Measurements from ENCODE around the gene TRIM72. TPM values are rescaled to one million over a fixed set of nuclear protein-coding genes. Genes with fewer than 3 reads are reported as not detected.

The TRIM72 gene
- total RNA-seq, 1 experiment from 2014 or later: 0.16 TPM

DNA sequence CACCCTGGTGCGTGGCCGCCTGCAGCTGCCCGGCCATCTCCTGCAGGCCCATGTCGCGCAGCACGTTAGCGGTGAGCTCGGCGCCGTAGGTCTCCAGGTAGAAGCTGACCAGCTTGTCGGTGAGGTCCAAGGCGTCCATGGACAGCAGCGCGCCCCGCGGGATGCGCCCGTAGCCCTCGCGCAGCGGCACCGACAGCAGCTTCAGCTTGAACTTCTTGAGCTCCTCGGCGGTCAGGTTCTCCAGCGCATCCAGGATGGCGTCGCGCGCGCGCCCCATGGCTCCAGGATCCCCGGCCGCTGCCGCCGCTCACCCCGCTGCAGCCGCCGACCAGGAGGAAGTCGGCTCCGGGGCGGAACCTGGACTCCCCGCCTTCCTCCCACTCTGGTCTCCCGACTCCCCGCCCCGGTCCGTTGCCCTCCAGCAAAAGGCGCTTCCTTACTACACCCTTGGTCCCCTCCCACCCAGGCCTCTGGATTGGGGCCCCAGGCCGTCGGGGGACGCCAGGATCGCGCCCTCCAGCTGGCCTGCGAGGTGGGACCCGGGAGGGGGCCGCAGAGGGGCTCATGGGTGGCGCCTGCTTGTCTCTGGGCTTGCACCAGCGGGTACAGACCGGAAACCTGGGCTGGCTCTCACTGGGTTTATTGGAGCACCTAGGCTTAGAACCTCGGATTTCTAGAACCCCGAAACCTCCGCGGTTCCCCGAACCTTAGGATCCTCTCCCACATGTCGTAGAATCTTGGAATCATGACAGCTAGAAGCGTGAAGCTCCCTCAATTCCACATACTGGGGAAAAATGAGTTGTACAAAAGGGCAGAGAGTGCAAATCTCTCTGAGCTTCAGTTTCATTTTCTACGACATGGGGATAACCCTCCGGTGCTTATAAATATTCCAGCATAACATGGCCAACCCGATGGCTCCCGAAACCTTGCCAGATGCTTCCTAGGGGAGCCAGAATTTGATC is 11.2 kb upstream of the TRIM72 start, which contains the start of gene PYCARD:
Gene PYCARD (minus strand): TSS at position 347 of the 962 bp plus-strand sequence. CDS start 70 bp downstream, at position 277.
- in situ Hi-C loops (cut with HindIII; ENCODE audit: low pct_unique_long_range_greater_than_20kb, low sequenced_read_pairs): no loop called here
- DNase-seq (ENCODE audit: low read depth, low spot score): no peak

DNA sequence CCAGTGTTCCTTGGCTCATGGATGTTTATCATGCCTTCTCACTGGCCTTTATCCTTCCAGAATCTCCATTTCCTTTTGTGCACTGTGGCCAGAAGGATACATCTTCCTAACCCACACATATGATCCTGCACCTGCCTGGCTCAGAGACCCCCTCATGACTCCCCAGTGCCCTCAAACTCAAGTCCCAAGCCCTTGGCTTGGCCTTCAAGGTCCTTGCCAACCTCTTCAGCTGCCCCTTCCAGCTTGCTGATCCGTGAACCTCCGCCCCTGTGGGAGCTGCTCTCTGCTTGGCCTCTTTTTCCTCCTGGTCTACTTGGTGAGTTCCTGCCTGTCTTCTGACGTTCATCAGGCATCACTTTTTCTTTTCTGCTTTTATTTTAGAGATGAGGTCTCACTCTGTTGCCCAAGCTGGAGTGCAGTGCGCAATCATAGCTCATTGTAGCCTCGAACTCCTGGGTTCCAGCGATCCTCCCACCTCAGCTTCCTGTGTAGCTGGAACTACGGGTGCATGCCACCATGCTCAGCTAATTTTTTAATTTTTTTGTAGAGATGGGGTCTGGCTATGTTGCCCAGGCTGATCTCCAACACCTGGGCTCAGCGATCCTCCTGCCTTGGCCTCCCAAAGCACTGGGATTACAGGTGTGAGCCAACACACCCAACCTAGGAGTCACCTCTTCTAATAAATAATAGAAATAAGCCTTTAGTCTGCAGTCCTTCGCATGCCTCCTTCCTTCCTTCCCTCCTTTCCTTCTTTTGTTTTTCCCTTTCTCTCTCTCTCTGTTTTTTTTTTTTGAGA is 8.8 kb upstream of the TRIM72 start:
- in situ Hi-C loops (cut with HindIII; ENCODE audit: low pct_unique_long_range_greater_than_20kb, low sequenced_read_pairs): no loop called here

DNA sequence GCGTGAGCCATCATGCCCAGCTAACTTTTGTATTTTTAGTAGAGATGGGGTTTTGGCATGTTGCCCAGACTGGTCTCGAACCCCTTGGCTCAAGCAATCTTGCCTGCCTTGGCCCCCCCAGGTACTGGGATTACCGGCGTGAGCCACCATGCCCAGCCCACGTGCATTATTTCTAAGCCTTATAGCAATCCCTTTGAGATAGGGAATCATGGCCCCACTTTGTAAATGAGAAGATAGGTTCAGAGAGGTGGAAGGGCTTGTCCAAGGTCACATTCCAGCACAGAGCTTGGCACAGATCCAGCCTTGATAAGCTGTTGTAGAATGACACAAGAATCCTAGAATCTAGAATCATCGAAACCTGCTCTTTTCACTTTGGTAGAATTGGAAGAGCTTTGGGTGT is 7.1 kb upstream of the TRIM72 start:
- DNase-seq (ENCODE audit: low read depth, low spot score): no peak
- in situ Hi-C loops (cut with HindIII; ENCODE audit: low pct_unique_long_range_greater_than_20kb, low sequenced_read_pairs): no loop called here

More for the DNA sequence above, 8.8 kb upstream of the TRIM72 start:
- no peak for DNase-seq (ENCODE audit: low read depth, low spot score)

DNA sequence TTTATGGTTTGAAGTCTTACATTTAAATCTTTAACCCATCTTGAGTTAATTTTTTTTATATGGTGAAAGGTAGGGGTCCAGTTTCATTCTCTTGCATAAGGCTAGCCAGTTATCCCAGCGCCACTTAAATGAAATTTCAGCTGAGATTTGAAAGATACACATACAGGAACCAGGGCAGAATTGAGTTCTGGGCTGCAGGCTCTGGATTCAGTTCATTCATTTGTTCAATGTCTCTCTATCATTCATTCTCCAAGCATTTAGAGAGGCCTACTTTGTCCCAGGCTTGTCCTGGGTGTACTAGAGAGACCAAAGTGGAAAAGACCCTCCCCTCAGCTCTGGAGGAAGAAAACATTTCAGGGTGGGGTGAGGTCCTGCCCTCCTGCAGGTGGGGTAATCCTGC is 577 bp upstream of the TRIM72 start:
- in situ Hi-C loops (cut with HindIII; ENCODE audit: low pct_unique_long_range_greater_than_20kb, low sequenced_read_pairs): no loop called here
- DNase-seq (ENCODE audit: low read depth, low spot score): no peak

DNA sequence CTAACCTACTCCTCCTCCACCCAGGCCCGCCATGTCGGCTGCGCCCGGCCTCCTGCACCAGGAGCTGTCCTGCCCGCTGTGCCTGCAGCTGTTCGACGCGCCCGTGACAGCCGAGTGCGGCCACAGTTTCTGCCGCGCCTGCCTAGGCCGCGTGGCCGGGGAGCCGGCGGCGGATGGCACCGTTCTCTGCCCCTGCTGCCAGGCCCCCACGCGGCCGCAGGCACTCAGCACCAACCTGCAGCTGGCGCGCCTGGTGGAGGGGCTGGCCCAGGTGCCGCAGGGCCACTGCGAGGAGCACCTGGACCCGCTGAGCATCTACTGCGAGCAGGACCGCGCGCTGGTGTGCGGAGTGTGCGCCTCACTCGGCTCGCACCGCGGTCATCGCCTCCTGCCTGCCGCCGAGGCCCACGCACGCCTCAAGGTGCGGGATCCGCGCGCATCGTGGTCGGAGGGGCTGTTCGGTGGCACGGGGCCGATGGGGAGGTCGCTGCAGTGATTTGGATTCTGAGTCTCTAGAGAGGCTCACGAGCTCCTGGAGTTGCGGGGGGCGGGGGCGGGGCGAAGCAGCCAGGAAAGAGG is 878 bp downstream of the TRIM72 start:
- no peak for DNase-seq (ENCODE audit: low read depth, low spot score)
- in situ Hi-C loops (cut with HindIII; ENCODE audit: low pct_unique_long_range_greater_than_20kb, low sequenced_read_pairs): no loop called here

DNA sequence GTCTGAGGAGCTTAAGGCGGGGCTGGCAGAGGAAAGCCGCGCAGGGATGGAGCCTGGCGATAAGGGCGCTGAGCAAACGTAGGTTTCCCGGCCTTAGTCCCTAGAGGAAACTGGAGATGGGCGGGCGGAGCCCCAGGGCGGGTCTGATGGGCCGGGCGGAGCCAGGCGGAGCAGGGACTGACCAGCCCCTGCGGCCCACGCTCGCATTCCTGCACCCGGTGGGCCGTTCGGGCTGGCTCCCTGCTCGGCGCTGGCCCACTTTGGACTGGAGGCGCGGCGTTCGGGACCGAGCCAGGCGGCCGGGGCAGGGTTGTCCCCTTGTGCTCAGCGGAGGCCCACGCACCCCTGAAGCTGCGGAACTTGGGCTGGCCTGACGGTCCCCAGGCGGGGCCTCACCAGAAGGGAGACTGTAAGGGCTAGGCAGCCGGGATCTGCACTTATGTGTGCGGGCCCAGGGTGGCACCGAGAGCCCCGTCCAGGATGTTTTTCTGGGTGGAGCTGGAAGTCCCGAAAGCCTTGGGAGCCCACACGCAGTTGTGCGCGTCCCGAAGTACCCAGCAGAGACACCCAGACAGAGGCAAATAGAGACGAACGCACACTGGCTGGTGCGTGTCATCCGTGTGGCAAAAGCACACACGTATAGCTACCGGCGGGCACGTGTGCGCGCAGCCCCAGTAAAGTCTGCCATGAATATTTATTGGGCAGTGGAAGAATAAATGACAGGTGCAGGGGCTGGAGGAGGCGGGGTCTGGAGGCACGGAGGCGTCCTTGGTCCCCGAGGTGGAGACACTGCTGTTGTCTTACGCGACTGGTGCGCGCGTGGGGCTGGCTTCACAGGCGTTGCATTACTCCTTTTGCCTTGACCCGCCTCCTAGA is 1.6 kb downstream of the TRIM72 start:
- in situ Hi-C loops (cut with HindIII; ENCODE audit: low pct_unique_long_range_greater_than_20kb, low sequenced_read_pairs): no loop called here
- DNase-seq (ENCODE audit: low read depth, low spot score): no peak

DNA sequence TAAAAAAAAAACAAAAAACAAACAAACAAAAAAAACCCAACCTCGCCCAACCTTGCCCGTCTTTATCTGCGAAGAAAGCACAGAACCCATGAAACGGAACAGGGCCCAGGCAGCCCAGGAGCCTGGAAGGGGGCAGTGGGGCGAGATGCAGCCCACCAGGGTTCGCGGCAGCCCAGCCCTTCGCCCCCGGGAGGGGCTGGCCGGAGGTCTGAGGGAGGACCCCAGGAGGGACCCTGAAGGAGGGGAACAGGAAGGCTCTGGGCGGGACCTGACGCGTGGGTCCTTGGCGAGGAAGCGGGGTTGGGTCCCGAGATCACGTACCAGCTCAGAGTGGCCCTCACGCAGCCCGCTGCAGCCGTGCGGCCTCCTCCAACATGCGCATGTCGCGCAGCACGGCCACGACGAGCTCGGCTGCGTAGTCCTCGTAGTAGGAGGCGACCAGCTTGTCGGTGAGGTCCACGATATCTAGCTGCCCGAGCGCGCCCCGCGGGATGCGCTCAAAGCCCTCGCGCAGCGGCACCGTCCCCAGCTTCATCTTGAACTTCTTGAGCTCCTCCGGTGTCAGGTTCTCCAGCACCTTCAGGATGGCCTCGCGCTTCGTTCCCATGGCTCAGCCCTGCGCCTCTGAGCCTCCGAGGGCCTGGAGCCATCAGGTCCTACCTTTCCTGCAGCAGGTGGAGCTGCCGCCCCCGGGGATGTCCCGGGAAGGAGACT is 2.7 kb downstream of the TRIM72 start, which contains the start of gene PYDC1:
Gene PYDC1 (minus strand): TSS at position 714 of the 714 bp plus-strand sequence. CDS start 107 bp downstream, at position 607.
- no peak for DNase-seq (ENCODE audit: low read depth, low spot score)
- in situ Hi-C loops (cut with HindIII; ENCODE audit: low pct_unique_long_range_greater_than_20kb, low sequenced_read_pairs): no loop called here

DNA sequence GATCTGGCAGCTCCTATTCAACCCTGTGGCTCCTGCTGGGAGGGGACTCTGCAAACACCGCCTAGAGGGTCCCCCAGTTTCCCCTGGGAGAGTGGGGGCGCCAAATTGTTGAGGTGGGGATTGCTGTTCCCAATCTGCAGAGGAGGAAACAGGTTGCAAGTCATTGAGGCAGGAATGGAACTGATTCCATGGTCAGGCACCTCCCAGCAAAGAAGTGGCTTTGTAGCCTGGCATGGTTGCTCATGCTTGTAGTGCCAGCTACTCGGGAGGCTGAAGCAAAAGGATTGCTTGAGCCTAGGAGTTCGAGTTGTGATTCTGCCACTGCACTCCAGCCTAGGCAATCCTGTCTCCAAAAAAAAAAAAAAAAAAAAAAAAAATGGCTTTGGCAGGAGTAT is 3.2 kb downstream of the TRIM72 start:
- DNase-seq (ENCODE audit: low read depth, low spot score): no peak
- in situ Hi-C loops (cut with HindIII; ENCODE audit: low pct_unique_long_range_greater_than_20kb, low sequenced_read_pairs): no loop called here

DNA sequence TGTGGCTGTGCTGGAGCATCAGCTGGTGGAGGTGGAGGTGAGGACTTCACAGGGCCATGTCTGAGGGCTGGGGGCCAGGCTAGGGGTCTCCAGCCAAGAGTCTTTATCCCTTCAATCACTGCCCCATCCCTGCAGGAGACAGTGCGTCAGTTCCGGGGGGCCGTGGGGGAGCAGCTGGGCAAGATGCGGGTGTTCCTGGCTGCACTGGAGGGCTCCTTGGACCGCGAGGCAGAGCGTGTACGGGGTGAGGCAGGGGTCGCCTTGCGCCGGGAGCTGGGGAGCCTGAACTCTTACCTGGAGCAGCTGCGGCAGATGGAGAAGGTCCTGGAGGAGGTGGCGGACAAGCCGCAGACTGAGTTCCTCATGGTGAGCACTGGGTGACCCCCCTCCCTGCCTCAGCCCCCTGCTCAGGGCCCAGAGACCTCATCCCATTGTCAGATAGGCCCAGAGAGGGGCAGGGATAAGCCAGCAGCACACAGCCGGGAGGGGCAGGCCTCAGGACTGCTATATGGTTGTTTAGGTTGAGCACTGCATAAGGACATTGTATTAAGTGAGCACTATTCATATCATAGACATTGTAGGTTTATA is 5.3 kb downstream of the TRIM72 start:
- DNase-seq (ENCODE audit: low read depth, low spot score): no peak
- in situ Hi-C loops (cut with HindIII; ENCODE audit: low pct_unique_long_range_greater_than_20kb, low sequenced_read_pairs): no loop called here

DNA sequence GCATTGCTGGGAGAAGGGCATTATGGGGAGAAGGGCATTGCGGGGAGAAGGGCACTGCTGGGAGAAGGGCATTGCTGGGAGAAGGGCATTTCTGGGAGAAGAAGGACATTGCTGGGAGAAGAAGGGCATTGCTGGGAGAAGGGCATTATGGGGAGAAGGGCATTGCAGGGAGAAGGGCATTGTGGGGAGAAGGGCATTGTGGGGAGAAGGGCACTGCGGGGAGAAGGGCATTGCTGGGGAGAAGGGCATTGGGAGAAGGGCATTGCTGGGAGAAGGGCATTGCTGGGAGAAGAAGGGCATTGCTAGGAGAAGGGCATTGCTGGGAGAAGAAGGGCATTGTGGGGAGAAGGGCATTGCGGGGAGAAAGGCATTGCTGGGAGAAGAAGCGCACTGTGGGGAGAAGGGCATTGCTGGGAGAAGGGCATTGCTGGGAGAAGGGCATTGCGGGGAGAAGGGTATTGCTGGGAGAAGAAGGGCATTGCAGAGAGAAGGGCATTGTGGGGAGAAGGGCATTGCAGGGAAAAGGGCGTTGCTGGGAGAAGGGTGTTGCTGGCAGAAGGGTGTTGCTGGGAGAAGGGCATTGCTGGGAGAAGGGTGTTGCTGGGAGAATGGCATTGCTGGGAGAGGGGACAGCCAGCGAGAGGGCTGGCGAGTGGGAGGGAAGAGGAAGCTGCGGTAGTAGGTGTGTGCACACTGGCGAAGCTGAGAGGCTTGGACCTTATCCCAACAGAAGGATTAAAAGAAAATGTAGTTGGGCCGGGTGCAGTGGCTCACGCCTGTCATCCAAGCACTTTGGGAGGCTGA is 7.6 kb downstream of the TRIM72 start:
- in situ Hi-C loops (cut with HindIII; ENCODE audit: low pct_unique_long_range_greater_than_20kb, low sequenced_read_pairs): no loop called here
- peak; percentile 43 for DNase-seq (ENCODE audit: low read depth, low spot score)

DNA sequence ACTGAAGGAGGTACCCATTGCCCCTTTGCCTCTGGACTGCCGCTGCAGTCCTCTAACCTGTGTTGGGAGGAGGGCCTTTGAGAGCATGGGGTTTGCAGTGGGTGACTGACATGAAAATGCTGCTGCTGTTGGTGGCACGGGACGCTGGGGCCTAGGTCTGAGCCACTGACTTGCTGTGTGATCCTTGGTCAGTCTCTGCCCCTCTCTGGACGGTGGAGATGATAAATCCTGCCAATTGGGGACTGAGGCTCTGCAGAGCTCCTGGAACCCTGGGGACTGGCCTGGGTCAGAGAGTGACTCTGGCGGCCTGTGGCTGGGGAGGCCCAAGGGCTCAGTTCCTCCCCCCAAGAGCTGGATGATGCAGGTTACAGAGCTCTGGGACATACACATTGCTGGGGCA is 9.1 kb downstream of the TRIM72 start:
- in situ Hi-C loops (cut with HindIII; ENCODE audit: low pct_unique_long_range_greater_than_20kb, low sequenced_read_pairs): no loop called here
- no peak for DNase-seq (ENCODE audit: low read depth, low spot score)

DNA sequence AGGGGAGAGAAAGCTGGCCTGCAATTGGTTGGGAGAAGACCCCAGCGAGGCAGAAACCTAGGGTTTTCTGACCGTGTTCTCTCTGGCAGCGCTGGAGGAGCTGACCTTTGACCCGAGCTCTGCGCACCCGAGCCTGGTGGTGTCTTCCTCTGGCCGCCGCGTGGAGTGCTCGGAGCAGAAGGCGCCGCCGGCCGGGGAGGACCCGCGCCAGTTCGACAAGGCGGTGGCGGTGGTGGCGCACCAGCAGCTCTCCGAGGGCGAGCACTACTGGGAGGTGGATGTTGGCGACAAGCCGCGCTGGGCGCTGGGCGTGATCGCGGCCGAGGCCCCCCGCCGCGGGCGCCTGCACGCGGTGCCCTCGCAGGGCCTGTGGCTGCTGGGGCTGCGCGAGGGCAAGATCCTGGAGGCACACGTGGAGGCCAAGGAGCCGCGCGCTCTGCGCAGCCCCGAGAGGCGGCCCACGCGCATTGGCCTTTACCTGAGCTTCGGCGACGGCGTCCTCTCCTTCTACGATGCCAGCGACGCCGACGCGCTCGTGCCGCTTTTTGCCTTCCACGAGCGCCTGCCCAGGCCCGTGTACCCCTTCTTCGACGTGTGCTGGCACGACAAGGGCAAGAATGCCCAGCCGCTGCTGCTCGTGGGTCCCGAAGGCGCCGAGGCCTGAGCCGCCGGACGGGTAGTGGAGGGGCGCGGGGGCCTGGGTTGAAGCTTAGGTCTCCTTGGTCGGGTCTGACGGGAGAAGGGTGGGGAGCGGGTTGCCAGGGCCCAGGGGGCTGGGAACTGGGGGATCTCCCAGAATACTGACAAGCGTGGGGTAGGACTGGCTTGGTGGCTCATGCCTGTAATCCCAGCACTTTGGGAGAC is 10.4 kb downstream of the TRIM72 start:
- in situ Hi-C loops (cut with HindIII; ENCODE audit: low pct_unique_long_range_greater_than_20kb, low sequenced_read_pairs): no loop called here
- DNase-seq (ENCODE audit: low read depth, low spot score): no peak

DNA sequence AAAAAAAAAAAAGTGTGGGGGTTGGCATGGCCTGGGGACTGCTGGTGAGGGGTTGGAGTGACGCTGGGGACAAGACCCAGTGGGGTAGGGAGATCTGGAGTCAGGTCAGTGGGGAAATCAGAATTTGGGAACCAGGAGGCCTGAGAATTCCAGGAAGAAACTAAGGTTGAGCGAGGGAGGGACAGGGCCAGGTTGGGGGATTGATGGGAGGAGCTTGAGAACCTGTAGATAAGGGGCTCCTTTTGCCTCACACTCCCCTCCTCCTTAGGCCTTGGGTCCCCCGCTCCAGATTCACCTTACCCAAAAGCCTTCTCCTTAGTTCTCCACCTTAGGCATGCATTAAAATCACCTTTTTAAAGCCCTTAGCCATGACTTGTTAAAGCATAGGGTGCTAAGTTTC is 11.3 kb downstream of the TRIM72 start:
- DNase-seq (ENCODE audit: low read depth, low spot score): no peak
- in situ Hi-C loops (cut with HindIII; ENCODE audit: low pct_unique_long_range_greater_than_20kb, low sequenced_read_pairs): no loop called here

DNA sequence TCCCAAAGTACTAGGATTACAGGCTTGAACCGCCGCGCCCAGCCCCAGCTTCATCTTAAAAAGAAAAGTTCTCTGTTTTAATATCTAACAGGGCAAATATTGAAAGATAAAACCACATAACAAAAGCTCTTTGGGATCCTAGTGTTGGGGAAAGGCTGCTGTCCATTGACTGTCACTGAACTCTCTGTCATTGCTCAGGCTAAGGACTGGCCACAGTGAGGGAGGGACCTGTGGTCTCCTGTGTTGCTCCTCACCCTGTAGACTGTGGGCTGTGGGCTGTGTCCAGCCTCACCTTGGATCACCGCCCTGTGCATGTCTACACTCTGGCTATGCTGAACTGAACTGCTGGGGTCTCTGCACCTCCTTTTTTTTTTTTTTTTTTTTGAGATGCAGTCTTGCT is 14.3 kb downstream of the TRIM72 start:
- no peak for DNase-seq (ENCODE audit: low read depth, low spot score)
- in situ Hi-C loops (cut with HindIII; ENCODE audit: low pct_unique_long_range_greater_than_20kb, low sequenced_read_pairs): no loop called here

DNA sequence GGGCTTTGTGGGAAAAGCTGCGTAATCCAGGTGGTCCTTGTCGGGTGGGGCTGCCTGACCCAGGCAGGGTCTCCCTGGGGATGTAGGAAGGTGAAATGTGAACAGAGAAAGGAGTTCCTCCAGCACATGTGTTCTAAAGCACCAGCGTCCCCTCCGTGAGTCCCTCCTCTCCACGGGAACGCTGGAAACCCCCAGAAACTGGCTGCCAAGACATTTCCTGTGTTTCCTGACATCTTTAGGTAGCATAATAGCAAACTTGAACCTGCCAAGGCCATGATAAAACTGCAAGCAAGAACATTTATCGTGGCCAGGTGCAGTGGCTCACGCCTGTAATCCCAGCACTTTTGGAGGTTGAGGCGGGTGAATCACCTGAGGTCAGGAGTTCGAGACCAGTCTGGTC is 15.6 kb downstream of the TRIM72 start:
- in situ Hi-C loops (cut with HindIII; ENCODE audit: low pct_unique_long_range_greater_than_20kb, low sequenced_read_pairs): no loop called here
- DNase-seq (ENCODE audit: low read depth, low spot score): no peak
